OCI-LY1 (cell line): Measurements from ENCODE around the gene SERPINA1.

Experiments
- H2AFZ ChIP-seq: fragments of 200-600 bp; sonication (generic), shearing (Covaris generic); 2 replicates; pipeline ENCODE4 v1.6.0; 2014; ENCODE audit warnings: antibody characterized with exemption, mild to moderate bottlenecking, low read length
- H3F3A ChIP-seq: fragments of 200-600 bp; sonication (generic), shearing (Covaris generic); 2 replicates; pipeline ENCODE4 v1.6.0; 2014; ENCODE audit warnings: mild to moderate bottlenecking, antibody characterized with exemption, low read length, moderate library complexity; ENCODE audit not compliant: insufficient read depth
- H3K27ac ChIP-seq: fragments of 200-600 bp; sonication (generic); 2 replicates; pipeline ENCODE4 v1.5.1; 2014; ENCODE audit warnings: low read length, mixed run types, mild to moderate bottlenecking, low read depth; ENCODE audit not compliant: poor library complexity, severe bottlenecking
- H3K27me3 ChIP-seq: fragments of 200-600 bp; sonication (generic); 2 replicates; pipeline ENCODE4 v1.6.0; 2014; ENCODE audit warnings: antibody characterized with exemption, mild to moderate bottlenecking, low read length, moderate library complexity; ENCODE audit not compliant: insufficient read depth
- H3K36me3 ChIP-seq: fragments of 200-600 bp; sonication (generic); 2 replicates; pipeline ENCODE4 v1.6.1; 2014; ENCODE audit warnings: mild to moderate bottlenecking, antibody characterized with exemption, low read length, moderate library complexity, mixed read lengths; ENCODE audit not compliant: insufficient read depth
- H3K4me1 ChIP-seq: fragments of 200-600 bp; sonication (generic); 2 replicates; pipeline ENCODE4 v1.5.1; 2014; ENCODE audit warnings: mild to moderate bottlenecking, low read length, moderate library complexity; ENCODE audit not compliant: insufficient read depth, severe bottlenecking
- H3K4me2 ChIP-seq: fragments of 200-600 bp; sonication (generic), shearing (Covaris generic); 2 replicates; pipeline ENCODE4 v1.6.1; 2014; ENCODE audit warnings: low read length
- H3K4me3 ChIP-seq: fragments of 200-600 bp; sonication (generic); 2 replicates; pipeline ENCODE4 v1.5.1; 2014; ENCODE audit warnings: low read length, low read depth, mild to moderate bottlenecking, mixed read lengths; ENCODE audit not compliant: poor library complexity, severe bottlenecking
- H3K79me2 ChIP-seq: fragments of 200-600 bp; shearing (Covaris generic); 2 replicates; pipeline ENCODE4 v1.6.1; 2016; ENCODE audit warnings: mixed run types, low read length, mixed read lengths; ENCODE audit not compliant: insufficient read depth
- H3K9ac ChIP-seq: fragments of 200-600 bp; sonication (generic), shearing (Covaris generic); 2 replicates; pipeline ENCODE4 v1.6.1; 2014; ENCODE audit warnings: mild to moderate bottlenecking, low read length, mixed read lengths
- H3K9me2 ChIP-seq: fragments of 200-600 bp; sonication (generic), shearing (Covaris generic); 2 replicates; pipeline ENCODE4 v1.6.1; 2014; ENCODE audit warnings: low read depth, mild to moderate bottlenecking, low read length, mixed read lengths
- H3K9me3 ChIP-seq: fragments of 200-600 bp; shearing (Covaris generic); 2 replicates; pipeline ENCODE4 v1.6.1; 2014; ENCODE audit warnings: low read length, mixed read lengths
- H4K20me1 ChIP-seq: fragments of 200-600 bp; sonication (generic), shearing (Covaris generic); 2 replicates; pipeline ENCODE4 v1.6.0; 2016; ENCODE audit warnings: mild to moderate bottlenecking, low read length; ENCODE audit not compliant: insufficient read depth
- EZH2 ChIP-seq: fragments of 200-600 bp; sonication (generic), shearing (Covaris generic); IDR thresholded peaks from 2 replicates; pipeline ENCODE4 v1.8.0; 2017; ENCODE audit warnings: borderline replicate concordance, mixed run types, mild to moderate bottlenecking, antibody characterized with exemption, low read length, moderate library complexity, mixed read lengths
- TF ChIP-seq, protein P1 (sequence below): fragments of 200-600 bp; sonication (generic), shearing (Covaris generic); IDR thresholded peaks from 2 replicates; pipeline ENCODE4 v1.5.1; 2017; ENCODE audit warnings: mild to moderate bottlenecking, antibody characterized with exemption, low read length, moderate library complexity, mixed read lengths

Gene SERPINA1

DNA sequence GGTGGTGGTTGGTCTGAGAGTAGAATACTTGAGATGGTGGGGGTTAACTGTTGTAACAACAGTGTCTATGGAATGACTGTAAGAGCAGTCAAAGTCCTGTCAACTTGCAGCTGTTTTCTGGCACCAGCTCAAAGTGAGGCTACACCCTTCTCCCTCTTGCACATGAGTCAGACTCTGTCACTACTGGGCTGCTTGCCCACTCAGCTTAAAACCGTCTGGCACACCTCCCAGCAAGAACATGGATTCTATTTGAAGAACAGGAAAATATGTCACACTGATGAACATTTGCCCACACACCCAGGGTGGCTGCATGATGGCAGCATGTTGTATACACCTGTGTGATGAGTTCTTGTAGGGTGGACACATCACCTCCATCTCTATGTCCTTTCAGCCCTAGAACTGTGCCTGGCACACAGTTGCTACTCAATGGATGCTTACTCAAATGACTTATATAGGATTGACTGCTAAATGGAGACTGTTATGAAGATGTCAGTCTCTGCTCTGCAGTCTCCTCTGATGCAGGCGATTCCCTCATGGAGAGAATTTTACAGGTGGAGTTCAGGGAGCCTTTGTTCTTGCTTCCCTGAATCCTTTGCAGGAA lies 46.0 kb downstream of the SERPINA1 start:
- Histone ChIP-seq H3K27me3 (no peaks in the 10 kb centered on the region), H3F3A (no peaks in the 10 kb centered on the region), H3K9me3 (no peaks in the 10 kb centered on the region), H4K20me1 (no peaks in the 10 kb centered on the region), H3K27ac (peak overlapping the region; percentile 43), H3K4me3 (no peak overlapping the region), H3K4me2 (no peak overlapping the region), H3K9me2 (no peaks in the 10 kb centered on the region), H3K79me2 (no peaks in the 10 kb centered on the region), H3K9ac (no peak overlapping the region), H3K36me3 (no peaks in the 10 kb centered on the region), H2AFZ (no peak overlapping the region), H3K4me1 (peaks cover 58% of the 10 kb centered on the region)
- TF ChIP-seq, protein P1, sequence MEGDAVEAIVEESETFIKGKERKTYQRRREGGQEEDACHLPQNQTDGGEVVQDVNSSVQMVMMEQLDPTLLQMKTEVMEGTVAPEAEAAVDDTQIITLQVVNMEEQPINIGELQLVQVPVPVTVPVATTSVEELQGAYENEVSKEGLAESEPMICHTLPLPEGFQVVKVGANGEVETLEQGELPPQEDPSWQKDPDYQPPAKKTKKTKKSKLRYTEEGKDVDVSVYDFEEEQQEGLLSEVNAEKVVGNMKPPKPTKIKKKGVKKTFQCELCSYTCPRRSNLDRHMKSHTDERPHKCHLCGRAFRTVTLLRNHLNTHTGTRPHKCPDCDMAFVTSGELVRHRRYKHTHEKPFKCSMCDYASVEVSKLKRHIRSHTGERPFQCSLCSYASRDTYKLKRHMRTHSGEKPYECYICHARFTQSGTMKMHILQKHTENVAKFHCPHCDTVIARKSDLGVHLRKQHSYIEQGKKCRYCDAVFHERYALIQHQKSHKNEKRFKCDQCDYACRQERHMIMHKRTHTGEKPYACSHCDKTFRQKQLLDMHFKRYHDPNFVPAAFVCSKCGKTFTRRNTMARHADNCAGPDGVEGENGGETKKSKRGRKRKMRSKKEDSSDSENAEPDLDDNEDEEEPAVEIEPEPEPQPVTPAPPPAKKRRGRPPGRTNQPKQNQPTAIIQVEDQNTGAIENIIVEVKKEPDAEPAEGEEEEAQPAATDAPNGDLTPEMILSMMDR: no peak
- TF ChIP-seq EZH2: no peak

- no peaks in the 10 kb centered on the region for H3K27me3 ChIP-seq
- H3K36me3 ChIP-seq: no peaks in the 10 kb centered on the region
- no peaks in the 10 kb centered on the region for H3K9me2 ChIP-seq
- H3F3A ChIP-seq: no peaks in the 10 kb centered on the region
- no peak overlapping the region for H3K4me3 ChIP-seq
- no peaks in the 10 kb centered on the region for H3K9me3 ChIP-seq
- no peaks in the 10 kb centered on the region for H4K20me1 ChIP-seq
- H3K4me2 ChIP-seq: no peak overlapping the region
- H2AFZ ChIP-seq: no peak overlapping the region
- no peaks in the 10 kb centered on the region for H3K79me2 ChIP-seq
- no peak for TF ChIP-seq EZH2
- TF ChIP-seq, protein P1: no peak
- H3K27ac ChIP-seq: peak overlapping the region; percentile 43
- no peak overlapping the region for H3K9ac ChIP-seq
- peaks cover 52% of the 10 kb centered on the region for H3K4me1 ChIP-seq
Observed at GRCh38 chr14:94341656-94342333, 46.6 kb downstream of the SERPINA1 start.

- no peaks in the 10 kb centered on the region for H3F3A ChIP-seq
- H3K36me3 ChIP-seq: no peaks in the 10 kb centered on the region
- H3K9ac ChIP-seq: no peak overlapping the region
- H3K27me3 ChIP-seq: no peaks in the 10 kb centered on the region
- peaks cover 40% of the 10 kb centered on the region for H3K4me1 ChIP-seq
- no peaks in the 10 kb centered on the region; the same call in 1 of the 2 replicates for H3K9me2 ChIP-seq
- H3K4me2 ChIP-seq: no peak overlapping the region
- TF ChIP-seq EZH2: no peak
- TF ChIP-seq, protein P1: no peak
- H3K27ac ChIP-seq: no peak overlapping the region
- no peak overlapping the region for H2AFZ ChIP-seq
- no peak overlapping the region for H3K4me3 ChIP-seq
- H4K20me1 ChIP-seq: no peaks in the 10 kb centered on the region
- H3K9me3 ChIP-seq: no peaks in the 10 kb centered on the region
- no peaks in the 10 kb centered on the region for H3K79me2 ChIP-seq
Observed at GRCh38 chr14:94340533-94340932, 47.9 kb downstream of the SERPINA1 start.
